ENCODE results near the gene FLVCR2.
"Not testable (repeated sequence)": the region's sequence is repeated elsewhere in the genome, so short reads cannot be mapped to it uniquely, and the experiment has no call there.

Gene FLVCR2

GRCh38 chr14:75591987-75592575 is 13.7 kb downstream of the FLVCR2 start:
- no peak for DNase-seq (ENCODE audit: low read depth in 2 of 2)

- DNase-seq (ENCODE audit: low read depth in 2 of 2) = no peak
Measured at GRCh38 chr14:75595226-75595625, 16.8 kb downstream of the FLVCR2 start.

GRCh38 chr14:75597149-75597548 is 18.7 kb downstream of the FLVCR2 start:
- DNase-seq (ENCODE audit: low read depth in 2 of 2) = no peak

- DNase-seq (ENCODE audit: low read depth in 2 of 2) = not testable (repeated sequence)
Measured at GRCh38 chr14:75600100-75600499, 21.7 kb downstream of the FLVCR2 start.

- not testable (repeated sequence) for DNase-seq (ENCODE audit: low read depth in 2 of 2)
Measured at GRCh38 chr14:75601061-75601460, 22.6 kb downstream of the FLVCR2 start.

- no peak for DNase-seq (ENCODE audit: low read depth in 2 of 2)
Measured at GRCh38 chr14:75602503-75602902, 24.1 kb downstream of the FLVCR2 start.

GRCh38 chr14:75604979-75605851 is 26.8 kb downstream of the FLVCR2 start:
- no peak for DNase-seq (ENCODE audit: low read depth in 2 of 2)

- no peak for DNase-seq (ENCODE audit: low read depth in 2 of 2)
Measured at GRCh38 chr14:75605916-75606315, 27.5 kb downstream of the FLVCR2 start.

- DNase-seq (ENCODE audit: low read depth in 2 of 2) = no peak
Measured at GRCh38 chr14:75607044-75607443, 28.6 kb downstream of the FLVCR2 start.

- no peak for DNase-seq (ENCODE audit: low read depth in 2 of 2)
Measured at GRCh38 chr14:75607842-75608640, 29.6 kb downstream of the FLVCR2 start.

- no peak for DNase-seq (ENCODE audit: low read depth in 2 of 2)
Measured at GRCh38 chr14:75609116-75609515, 30.7 kb downstream of the FLVCR2 start.

GRCh38 chr14:75609606-75610475 is 31.4 kb downstream of the FLVCR2 start:
- DNase-seq (ENCODE audit: low read depth in 2 of 2) = no peak

- DNase-seq (ENCODE audit: low read depth in 2 of 2) = no peak
Measured at GRCh38 chr14:75610834-75611233, 32.4 kb downstream of the FLVCR2 start.

GRCh38 chr14:75612157-75612556 is 33.7 kb downstream of the FLVCR2 start:
- no peak for DNase-seq (ENCODE audit: low read depth in 2 of 2)

GRCh38 chr14:75614179-75614578 is 35.8 kb downstream of the FLVCR2 start:
- no peak for DNase-seq (ENCODE audit: low read depth in 2 of 2)

GRCh38 chr14:75615200-75615599 is 36.8 kb downstream of the FLVCR2 start:
- no peak for DNase-seq (ENCODE audit: low read depth in 2 of 2)

GRCh38 chr14:75619548-75619947 is 41.1 kb downstream of the FLVCR2 start:
- DNase-seq (ENCODE audit: low read depth in 2 of 2) = no peak

- no peak for DNase-seq (ENCODE audit: low read depth in 2 of 2)
Measured at GRCh38 chr14:75625034-75625433, 46.6 kb downstream of the FLVCR2 start.

GRCh38 chr14:75626396-75626795 is 48.0 kb downstream of the FLVCR2 start:
- no peak for DNase-seq (ENCODE audit: low read depth in 2 of 2)

GRCh38 chr14:75626863-75627262 is 48.4 kb downstream of the FLVCR2 start:
- DNase-seq (ENCODE audit: low read depth in 2 of 2) = no peak

GRCh38 chr14:75627406-75627805 is 49.0 kb downstream of the FLVCR2 start:
- no peak for DNase-seq (ENCODE audit: low read depth in 2 of 2)

Data from stimulated activated CD4-positive, alpha-beta T cell treated with anti-CD3 and anti-CD28 coated beads, Interleukin-1b, Interleukin-23, amount 100 ng/mL, for 4 hours (primary cell).